ENCODE measurements around the gene PAF1. TPM values are rescaled to one million over a fixed set of nuclear protein-coding genes. Genes with fewer than 3 reads are reported as not detected.

PAF1 gene
- total and polyA plus RNA-seq, 2 of the 13 experiments (the other 11 are each of a cell fraction or from before 2014, with no cell fraction given), result 30.2 to 31.1 TPM

GRCh38 chr19:39423258-39424086 is 32.6 kb upstream of the PAF1 start:
- Histone ChIP-seq H3K9me3 (ENCODE audit: low read length) (no peaks in the 10 kb centered on the region), H3K4me2 (ENCODE audit: low read depth, low read length) (no peak overlapping the region), H3K27me3 (ENCODE audit: control insufficient read depth in 1 of 2, insufficient read depth in 2 of 2, low read length in 2 of 2) (no peaks in the 10 kb centered on the region), H4K20me1 (ENCODE audit: insufficient read depth, low read length) (no peaks in the 10 kb centered on the region), H3K36me3 (replicated peaks in 1 of 2; ENCODE audit: control insufficient read depth in 1 of 2, insufficient read depth in 2 of 2, low read length in 2 of 2) (peaks cover 7% of the 10 kb centered on the region in 2 experiments; a peak in 4 of 5 replicates), H3K4me3 (replicated peaks in 1 of 3; ENCODE audit: insufficient read depth in 1 of 3, low read depth in 2 of 3, low read length in 3 of 3) (no peak overlapping the region), H3K9ac (ENCODE audit: insufficient read depth, low read depth, low read length) (no peak overlapping the region), H2AFZ (ENCODE audit: low read length) (no peak overlapping the region), H3K79me2 (ENCODE audit: insufficient read depth, low read length) (no peaks in the 10 kb centered on the region), H3K27ac (ENCODE audit: extremely low read length, insufficient read depth, low read length) (no peak overlapping the region), H3K4me1 (ENCODE audit: insufficient read depth, low read length) (peaks cover 14% of the 10 kb centered on the region)
- FAIRE-seq (no peak), ATAC-seq (no peak), DNase-seq (ENCODE audit: low spot score) (no peak)
- intact Hi-C loops (cut with micrococcal nuclease; ENCODE audit: unreplicated experiment) (no loop called here), in situ Hi-C loops (cut with HindIII; ENCODE audit: extremely low pct_ligation_motif_present, low pct_unique_long_range_greater_than_20kb) (no loop called here)
- no peak for TF ChIP-seq KLF13 (CRISPR knock-in tag; IDR thresholded peaks at IDR 0.05)
- TF ChIP-seq RBFOX2 (IDR thresholded peaks at IDR 0.05; ENCODE audit: low read depth, low read length), result 0 out of 2 replicates have a peak, but pooled peaks have one; percentile 26
- no peak for TF ChIP-seq ZNF569 (CRISPR knock-in tag; IDR thresholded peaks at IDR 0.05; ENCODE audit: borderline replicate concordance)
- no peak for TF ChIP-seq ZNF747 (CRISPR knock-in tag; IDR thresholded peaks at IDR 0.05; ENCODE audit: borderline replicate concordance)
- POLR2A ChIA-PET, result interaction anchor here (0.5 to 5.7 kb wide), 2 partner anchors 12 to 94 kb away, joined by 5 to 44 read pairs; partner anchors contain the start of gene RPS16
- 96% methylated on average over 22 of the region's 35 CpGs for WGBS (ENCODE audit: low lambda C conversion rate)
- CTCF ChIA-PET (ENCODE audit: low intra/inter-chr PET ratio, low total read pairs), result no interaction called here
- BruUV-seq (replicated peaks), result no TSS peak

DNA sequence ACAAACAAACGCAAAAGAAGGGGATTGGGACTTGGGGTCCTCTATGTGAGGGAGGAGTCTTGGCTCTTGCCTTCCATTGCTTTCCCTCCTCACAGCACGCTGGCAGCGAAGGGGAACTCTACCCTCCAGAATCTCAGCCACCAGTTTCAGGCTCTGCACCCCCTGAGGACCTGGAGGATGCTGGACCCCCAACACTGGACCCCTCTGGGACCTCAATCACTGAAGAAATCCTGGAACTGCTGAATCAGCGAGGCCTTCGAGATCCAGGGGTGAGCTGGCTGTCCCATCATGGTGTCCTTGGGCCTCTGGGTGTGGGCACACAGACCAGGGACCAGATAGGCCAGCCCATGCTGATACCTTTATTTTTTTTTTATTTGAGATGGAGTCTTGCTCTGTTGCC is 31.1 kb upstream of the PAF1 start:
- no peak overlapping the region for H3K4me2 ChIP-seq (ENCODE audit: low read depth, low read length)
- intact Hi-C loops (cut with micrococcal nuclease; ENCODE audit: unreplicated experiment) (no loop called here), in situ Hi-C loops (cut with HindIII; ENCODE audit: extremely low pct_ligation_motif_present, low pct_unique_long_range_greater_than_20kb) (no loop called here)
- 90% methylated on average over 5 of the region's 5 CpGs for WGBS (ENCODE audit: low lambda C conversion rate)
- no peak overlapping the region for H3K4me3 ChIP-seq (replicated peaks in 1 of 3; ENCODE audit: insufficient read depth in 1 of 3, low read depth in 2 of 3, low read length in 3 of 3)
- POLR2A ChIA-PET, result interaction anchor here (3.2 kb wide), 1 partner anchor 13 kb away, joined by 14 read pairs; the partner anchor contains the start of gene RPS16
- DNase-seq (ENCODE audit: low spot score) (no peak), FAIRE-seq (no peak), ATAC-seq (no peak)
- H4K20me1 ChIP-seq (ENCODE audit: insufficient read depth, low read length), result no peaks in the 10 kb centered on the region
- CTCF ChIA-PET (ENCODE audit: low intra/inter-chr PET ratio, low total read pairs), result no interaction called here
- no peaks in the 10 kb centered on the region for H3K27me3 ChIP-seq (ENCODE audit: control insufficient read depth in 1 of 2, insufficient read depth in 2 of 2, low read length in 2 of 2)
- H3K4me1 ChIP-seq (ENCODE audit: insufficient read depth, low read length), result 0 out of 2 replicates have a peak, but pooled peaks cover under 1% of the 10 kb centered on the region
- H3K9ac ChIP-seq (ENCODE audit: insufficient read depth, low read depth, low read length), result no peak overlapping the region
- H3K27ac ChIP-seq (ENCODE audit: extremely low read length, insufficient read depth, low read length), result no peak overlapping the region
- no peaks in the 10 kb centered on the region for H3K79me2 ChIP-seq (ENCODE audit: insufficient read depth, low read length)
- H2AFZ ChIP-seq (ENCODE audit: low read length), result no peak overlapping the region
- TF ChIP-seq RORA (CRISPR knock-in tag; IDR thresholded peaks at IDR 0.05) (no peak), KDM2A (CRISPR knock-in tag; IDR thresholded peaks at IDR 0.05; ENCODE audit: borderline replicate concordance, low read depth) (no peak), IRX3 (CRISPR knock-in tag; IDR thresholded peaks at IDR 0.05; ENCODE audit: borderline replicate concordance, low read depth) (no peak), PPARG (CRISPR knock-in tag; conservative IDR thresholded peaks at IDR 0.05) (no peak), CREBL2 (CRISPR knock-in tag; IDR thresholded peaks at IDR 0.05; ENCODE audit: borderline replicate concordance) (no peak), MAFK (conservative IDR thresholded peaks at IDR 0.05 in 1 of 2, IDR thresholded peaks at IDR 0.05 in 1 of 2; ENCODE audit: low read length in 2 of 2) (peak; percentile 52 to 71; a peak in 3 of 4 replicates), MAFF (IDR thresholded peaks at IDR 0.05; ENCODE audit: low read depth, low read length) (peak; percentile 42; the same call in 1 of the 2 replicates), ZNF432 (CRISPR knock-in tag; IDR thresholded peaks at IDR 0.05; ENCODE audit: borderline replicate concordance) (no peak), HNF4G (IDR thresholded peaks at IDR 0.05; ENCODE audit: borderline replicate concordance, low read depth, low read length) (no peak), HNF4G (CRISPR knock-in tag; IDR thresholded peaks at IDR 0.05; ENCODE audit: borderline replicate concordance, low read depth) (no peak)
- TF ChIP-seq, protein P1, sequence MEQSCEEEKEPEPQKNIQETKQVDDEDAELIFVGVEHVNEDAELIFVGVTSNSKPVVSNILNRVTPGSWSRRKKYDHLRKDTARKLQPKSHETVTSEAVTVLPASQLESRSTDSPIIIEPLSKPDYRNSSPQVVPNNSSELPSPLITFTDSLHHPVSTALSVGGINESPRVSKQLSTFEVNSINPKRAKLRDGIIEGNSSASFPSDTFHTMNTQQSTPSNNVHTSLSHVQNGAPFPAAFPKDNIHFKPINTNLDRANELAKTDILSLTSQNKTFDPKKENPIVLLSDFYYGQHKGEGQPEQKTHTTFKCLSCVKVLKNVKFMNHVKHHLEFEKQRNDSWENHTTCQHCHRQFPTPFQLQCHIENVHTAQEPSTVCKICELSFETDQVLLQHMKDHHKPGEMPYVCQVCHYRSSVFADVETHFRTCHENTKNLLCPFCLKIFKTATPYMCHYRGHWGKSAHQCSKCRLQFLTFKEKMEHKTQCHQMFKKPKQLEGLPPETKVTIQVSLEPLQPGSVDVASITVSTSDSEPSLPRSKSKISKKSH (CRISPR knock-in tag; IDR thresholded peaks at IDR 0.05; ENCODE audit: borderline replicate concordance), result no peak
- H3K36me3 ChIP-seq (replicated peaks in 1 of 2; ENCODE audit: control insufficient read depth in 1 of 2, insufficient read depth in 2 of 2, low read length in 2 of 2), result peaks cover 7 to 8% of the 10 kb centered on the region in 2 experiments; a peak in 4 of 5 replicates
- no peaks in the 10 kb centered on the region for H3K9me3 ChIP-seq (ENCODE audit: low read length)
- no TSS peak for BruUV-seq (replicated peaks)

All from HepG2 (cell line).